Raji (cell line): ENCODE data around the gene SOHLH1.

Experiments used
- POLR2A ChIP-seq: IDR thresholded peaks from 2 replicates; pipeline ENCODE4 v1.6.1; 2011; ENCODE audit warnings: low read depth, low read length, control low read depth; ENCODE audit not compliant: insufficient read depth

The SOHLH1 gene

DNA sequence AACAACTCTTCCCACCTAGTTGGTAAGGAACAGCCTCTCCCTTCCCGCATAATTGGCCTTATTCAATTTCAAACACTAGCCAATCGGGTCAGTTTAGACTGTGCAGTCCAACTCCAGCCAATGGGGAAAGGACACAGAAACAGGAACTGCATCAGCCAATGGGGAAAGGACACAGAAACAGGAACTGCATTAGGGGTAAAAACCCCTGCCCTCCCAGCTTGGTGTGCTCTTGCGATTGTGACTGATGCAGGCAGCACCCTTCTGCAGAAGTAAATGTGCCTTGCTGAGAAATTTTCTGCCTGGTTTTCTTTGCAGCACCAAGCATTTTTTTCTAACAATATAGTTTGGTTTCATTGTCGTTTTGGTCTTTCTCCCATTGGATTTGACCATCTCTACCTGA, 51.4 kb downstream of the SOHLH1 start:
- TF ChIP-seq POLR2A = no peak

DNA sequence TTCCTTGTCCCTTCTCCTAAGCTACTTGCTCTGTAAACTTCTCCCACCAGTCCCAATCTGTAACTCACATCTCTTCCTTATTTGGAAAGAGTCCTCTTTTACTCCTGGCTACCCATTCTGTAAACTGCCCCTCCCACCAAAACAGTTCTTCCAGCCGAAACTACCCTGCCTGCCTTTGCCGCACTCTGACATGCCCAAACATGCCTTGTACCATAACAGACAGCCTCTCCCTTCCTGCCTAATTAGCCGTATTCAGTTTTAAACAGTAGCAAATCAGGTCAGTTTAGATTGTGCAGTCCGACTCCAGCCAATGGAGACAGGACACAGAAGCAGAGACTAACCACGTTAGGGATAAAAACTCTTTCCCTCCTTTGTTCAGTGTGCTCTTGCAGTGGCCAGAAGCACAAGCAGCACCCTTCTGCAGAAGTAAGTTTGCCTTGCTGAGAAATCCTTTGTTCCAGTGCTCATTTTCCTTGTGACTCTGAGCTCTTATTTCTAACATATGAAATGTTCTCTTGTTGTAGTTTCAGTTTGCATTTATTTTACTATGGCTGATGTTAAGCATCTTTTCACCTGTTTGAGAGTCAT, 54.6 kb downstream of the SOHLH1 start:
- TF ChIP-seq POLR2A = no peak
